ENCODE data around the gene UPF1.
"Not testable (repeated sequence)": the region's sequence is repeated elsewhere in the genome, so short reads cannot be mapped to it uniquely, and the experiment has no call there.

The UPF1 gene

DNA sequence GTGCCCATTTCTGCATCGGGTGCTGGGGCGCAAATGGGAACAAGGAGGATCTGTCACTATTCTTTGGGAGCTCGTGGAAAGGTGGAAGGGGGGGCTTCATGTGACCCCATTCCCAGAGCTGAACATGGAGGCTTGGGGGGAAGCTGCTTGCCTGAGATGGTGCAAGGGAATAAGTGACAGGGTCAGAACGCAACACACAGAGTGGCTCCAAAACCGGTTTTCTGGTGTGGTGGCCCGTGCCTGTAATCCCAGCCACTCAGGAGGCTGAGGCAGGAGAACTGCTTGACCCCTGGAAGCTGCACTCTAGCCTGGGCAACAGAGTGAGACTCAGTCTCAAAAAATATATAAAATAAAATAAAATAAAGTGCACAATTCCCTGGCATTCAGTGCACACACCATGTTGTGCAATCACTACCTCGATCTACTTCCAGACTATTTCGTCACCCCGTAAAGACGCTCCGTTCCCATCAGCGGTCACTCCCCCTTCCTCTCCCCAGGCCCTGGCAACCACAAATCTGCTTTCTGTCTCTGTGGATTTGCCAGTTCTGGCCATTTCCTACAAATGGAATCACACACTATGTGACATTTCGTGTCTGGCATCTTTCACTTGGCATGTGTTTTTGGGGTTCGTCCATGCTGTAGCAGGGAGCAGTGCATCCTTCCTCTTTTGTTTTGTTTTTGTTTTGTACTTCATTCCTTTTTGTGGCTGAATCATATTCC, 22.4 kb upstream of the UPF1 start:
- H3K36me3 ChIP-seq (replicated peaks; ENCODE audit: insufficient read depth, low read length) = no peaks in the 10 kb centered on the region
- no peaks in the 10 kb centered on the region for H3K4me1 ChIP-seq (ENCODE audit: low read length)
- no peaks in the 10 kb centered on the region for H3K9me2 ChIP-seq (replicated peaks; ENCODE audit: insufficient read depth, low read length)
- no peaks in the 10 kb centered on the region for H3K79me2 ChIP-seq (ENCODE audit: low read length)
- TF ChIP-seq, protein P1, sequence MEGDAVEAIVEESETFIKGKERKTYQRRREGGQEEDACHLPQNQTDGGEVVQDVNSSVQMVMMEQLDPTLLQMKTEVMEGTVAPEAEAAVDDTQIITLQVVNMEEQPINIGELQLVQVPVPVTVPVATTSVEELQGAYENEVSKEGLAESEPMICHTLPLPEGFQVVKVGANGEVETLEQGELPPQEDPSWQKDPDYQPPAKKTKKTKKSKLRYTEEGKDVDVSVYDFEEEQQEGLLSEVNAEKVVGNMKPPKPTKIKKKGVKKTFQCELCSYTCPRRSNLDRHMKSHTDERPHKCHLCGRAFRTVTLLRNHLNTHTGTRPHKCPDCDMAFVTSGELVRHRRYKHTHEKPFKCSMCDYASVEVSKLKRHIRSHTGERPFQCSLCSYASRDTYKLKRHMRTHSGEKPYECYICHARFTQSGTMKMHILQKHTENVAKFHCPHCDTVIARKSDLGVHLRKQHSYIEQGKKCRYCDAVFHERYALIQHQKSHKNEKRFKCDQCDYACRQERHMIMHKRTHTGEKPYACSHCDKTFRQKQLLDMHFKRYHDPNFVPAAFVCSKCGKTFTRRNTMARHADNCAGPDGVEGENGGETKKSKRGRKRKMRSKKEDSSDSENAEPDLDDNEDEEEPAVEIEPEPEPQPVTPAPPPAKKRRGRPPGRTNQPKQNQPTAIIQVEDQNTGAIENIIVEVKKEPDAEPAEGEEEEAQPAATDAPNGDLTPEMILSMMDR (IDR thresholded peaks at IDR 0.05; ENCODE audit: low read length) = no peak
- no peak for TF ChIP-seq EZH2phosphoT487 (IDR thresholded peaks at IDR 0.05; ENCODE audit: low read length)
- no peak for TF ChIP-seq EZH2 (optimal IDR thresholded peaks at IDR 0.05; ENCODE audit: low read depth, low read length)
- H3K27ac ChIP-seq (ENCODE audit: low read length) = no peak overlapping the region
- H3K4me3 ChIP-seq (ENCODE audit: low read length) = no peak overlapping the region
- H4K20me1 ChIP-seq (ENCODE audit: insufficient read depth, low read length) = no peaks in the 10 kb centered on the region
- H3K4me2 ChIP-seq (ENCODE audit: low read depth, low read length) = no peak overlapping the region
- H3K9ac ChIP-seq (ENCODE audit: low read length) = no peak overlapping the region
- no peak for DNase-seq
- H3K9me3 ChIP-seq (replicated peaks; ENCODE audit: insufficient read depth, low read length) = no peaks in the 10 kb centered on the region
- H2AFZ ChIP-seq (ENCODE audit: low read length) = no peak overlapping the region
- H3K27me3 ChIP-seq (replicated peaks; ENCODE audit: insufficient read depth, low read length) = peaks cover 53% of the 10 kb centered on the region
- no peaks in the 10 kb centered on the region for H3F3A ChIP-seq (ENCODE audit: insufficient read depth, low read length)

DNA sequence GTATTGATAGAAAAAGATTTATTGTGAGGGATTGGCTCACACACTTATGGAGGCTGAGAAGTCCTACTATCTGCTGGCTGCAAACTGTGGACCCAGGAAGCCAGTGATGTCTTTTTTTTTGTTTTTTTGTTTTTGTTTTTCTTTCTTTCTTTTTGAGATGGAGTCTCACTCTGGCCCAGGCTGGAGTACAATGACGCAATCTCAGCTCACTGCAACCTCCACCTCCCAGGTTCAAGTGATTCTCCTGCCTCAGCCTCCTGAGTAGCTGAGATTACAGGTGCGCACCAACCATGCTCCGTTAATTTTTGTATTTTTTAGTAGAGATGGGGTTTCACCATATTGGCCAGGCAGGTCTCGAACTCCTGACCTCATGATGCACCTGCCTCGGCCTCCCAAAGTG, 20.1 kb upstream of the UPF1 start:
- H3K4me1 ChIP-seq (ENCODE audit: low read length); H3K9ac ChIP-seq (ENCODE audit: low read length); H4K20me1 ChIP-seq (ENCODE audit: insufficient read depth, low read length); H3F3A ChIP-seq (ENCODE audit: insufficient read depth, low read length); DNase-seq; H3K4me3 ChIP-seq (ENCODE audit: low read length); H3K9me3 ChIP-seq (replicated peaks; ENCODE audit: insufficient read depth, low read length); H2AFZ ChIP-seq (ENCODE audit: low read length); H3K36me3 ChIP-seq (replicated peaks; ENCODE audit: insufficient read depth, low read length); H3K4me2 ChIP-seq (ENCODE audit: low read depth, low read length); H3K9me2 ChIP-seq (replicated peaks; ENCODE audit: insufficient read depth, low read length); H3K27ac ChIP-seq (ENCODE audit: low read length); H3K79me2 ChIP-seq (ENCODE audit: low read length): not testable (repeated sequence)
- peaks cover 50% of the 10 kb centered on the region for H3K27me3 ChIP-seq (replicated peaks; ENCODE audit: insufficient read depth, low read length)

DNA sequence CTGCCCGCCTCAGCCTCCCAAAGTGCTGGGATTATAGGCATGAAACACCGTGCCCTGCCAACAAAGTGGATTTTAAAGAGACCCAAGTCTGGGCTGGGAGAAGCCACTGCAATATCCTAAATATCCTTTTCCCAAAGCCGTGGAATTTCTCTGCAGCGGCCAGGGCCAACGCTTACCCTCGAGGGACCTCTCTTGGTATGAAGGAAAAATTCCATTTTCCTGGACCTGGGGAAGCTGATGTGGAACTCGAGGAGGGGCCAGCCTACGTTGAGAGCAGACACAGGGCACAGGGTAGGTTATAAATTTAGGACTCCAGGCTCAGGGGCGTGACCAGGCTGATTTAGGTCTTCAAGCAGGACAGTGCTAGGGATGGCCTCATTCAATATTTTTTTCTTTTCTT, 17.7 kb upstream of the UPF1 start:
- H3K79me2 ChIP-seq (ENCODE audit: low read length) = no peaks in the 10 kb centered on the region
- no peak overlapping the region for H3K4me2 ChIP-seq (ENCODE audit: low read depth, low read length)
- H3K9me3 ChIP-seq (replicated peaks; ENCODE audit: insufficient read depth, low read length) = no peaks in the 10 kb centered on the region
- no peak overlapping the region for H3K9ac ChIP-seq (ENCODE audit: low read length)
- no peak for DNase-seq
- no peak overlapping the region for H3K27ac ChIP-seq (ENCODE audit: low read length)
- H3K4me1 ChIP-seq (ENCODE audit: low read length) = no peaks in the 10 kb centered on the region
- peaks cover 33% of the 10 kb centered on the region for H3K27me3 ChIP-seq (replicated peaks; ENCODE audit: insufficient read depth, low read length)
- H3K36me3 ChIP-seq (replicated peaks; ENCODE audit: insufficient read depth, low read length) = no peaks in the 10 kb centered on the region
- no peak overlapping the region for H2AFZ ChIP-seq (ENCODE audit: low read length)
- TF ChIP-seq EZH2phosphoT487 (IDR thresholded peaks at IDR 0.05; ENCODE audit: low read length) = no peak
- no peak for TF ChIP-seq EZH2 (optimal IDR thresholded peaks at IDR 0.05; ENCODE audit: low read depth, low read length)
- TF ChIP-seq, protein P1 (IDR thresholded peaks at IDR 0.05; ENCODE audit: low read length) = no peak
- no peaks in the 10 kb centered on the region for H4K20me1 ChIP-seq (ENCODE audit: insufficient read depth, low read length)
- H3F3A ChIP-seq (ENCODE audit: insufficient read depth, low read length) = no peaks in the 10 kb centered on the region
- no peaks in the 10 kb centered on the region for H3K9me2 ChIP-seq (replicated peaks; ENCODE audit: insufficient read depth, low read length)
- H3K4me3 ChIP-seq (ENCODE audit: low read length) = no peak overlapping the region

DNA sequence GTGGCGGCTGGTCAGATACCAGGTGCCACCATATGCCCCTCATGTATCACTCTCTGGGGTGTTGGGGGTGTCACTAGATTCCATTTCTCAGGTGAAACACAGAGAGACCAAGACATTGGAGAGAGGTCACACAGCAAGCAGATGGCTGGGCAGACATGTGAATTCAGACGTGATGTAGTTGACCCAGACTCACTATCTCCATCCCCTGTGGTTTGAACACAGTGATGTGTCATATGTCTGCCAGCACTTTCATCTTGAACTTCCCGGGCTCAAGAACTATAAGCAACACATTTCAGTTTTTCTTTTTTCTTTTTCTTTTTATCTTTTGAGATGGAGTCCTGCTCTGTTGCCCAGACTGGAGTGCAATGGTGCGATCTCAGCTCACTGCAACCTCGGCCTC, 16.1 kb upstream of the UPF1 start:
- TF ChIP-seq EZH2 (optimal IDR thresholded peaks at IDR 0.05; ENCODE audit: low read depth, low read length) (no peak), EZH2phosphoT487 (IDR thresholded peaks at IDR 0.05; ENCODE audit: low read length) (no peak)
- TF ChIP-seq, protein P1 (IDR thresholded peaks at IDR 0.05; ENCODE audit: low read length) = no peak

DNA sequence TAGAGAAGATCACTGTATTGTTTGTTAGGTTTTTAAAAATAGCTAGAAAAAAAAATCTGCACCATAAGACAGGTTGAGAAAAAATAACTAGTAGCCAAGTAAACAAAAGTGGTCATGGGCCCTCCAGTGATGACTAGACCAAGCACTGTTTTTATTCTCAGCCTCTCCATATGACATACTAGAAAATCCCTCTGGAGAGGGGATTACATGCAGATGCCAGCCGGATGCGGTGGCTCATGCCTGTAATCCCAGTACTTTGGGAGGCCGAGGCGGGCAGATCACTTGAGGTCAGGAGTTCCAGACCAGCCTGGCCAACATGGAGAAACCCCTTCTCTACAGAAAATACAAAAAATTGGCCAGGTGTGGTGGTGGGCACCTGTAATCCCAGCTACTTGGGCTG, 15.1 kb upstream of the UPF1 start:
- not testable (repeated sequence) for H3K4me1 ChIP-seq (ENCODE audit: low read length); H3K9me3 ChIP-seq (replicated peaks; ENCODE audit: insufficient read depth, low read length); H3F3A ChIP-seq (ENCODE audit: insufficient read depth, low read length); H3K4me2 ChIP-seq (ENCODE audit: low read depth, low read length); H3K36me3 ChIP-seq (replicated peaks; ENCODE audit: insufficient read depth, low read length); DNase-seq; H2AFZ ChIP-seq (ENCODE audit: low read length); H3K9me2 ChIP-seq (replicated peaks; ENCODE audit: insufficient read depth, low read length); H3K79me2 ChIP-seq (ENCODE audit: low read length); H4K20me1 ChIP-seq (ENCODE audit: insufficient read depth, low read length); H3K27ac ChIP-seq (ENCODE audit: low read length); H3K4me3 ChIP-seq (ENCODE audit: low read length); H3K9ac ChIP-seq (ENCODE audit: low read length)
- H3K27me3 ChIP-seq (replicated peaks; ENCODE audit: insufficient read depth, low read length) = peaks cover 22% of the 10 kb centered on the region

More for the DNA sequence above, 16.1 kb upstream of the UPF1 start:
- peaks cover 25% of the 10 kb centered on the region for H3K27me3 ChIP-seq (replicated peaks; ENCODE audit: insufficient read depth, low read length)
- no peak overlapping the region for H2AFZ ChIP-seq (ENCODE audit: low read length)
- H4K20me1 ChIP-seq (ENCODE audit: insufficient read depth, low read length) = no peaks in the 10 kb centered on the region
- H3K79me2 ChIP-seq (ENCODE audit: low read length) = no peaks in the 10 kb centered on the region
- H3K4me1 ChIP-seq (ENCODE audit: low read length) = no peaks in the 10 kb centered on the region
- H3K4me2 ChIP-seq (ENCODE audit: low read depth, low read length) = no peak overlapping the region
- H3F3A ChIP-seq (ENCODE audit: insufficient read depth, low read length) = no peaks in the 10 kb centered on the region
- no peaks in the 10 kb centered on the region for H3K9me3 ChIP-seq (replicated peaks; ENCODE audit: insufficient read depth, low read length)
- H3K9ac ChIP-seq (ENCODE audit: low read length) = no peak overlapping the region
- H3K9me2 ChIP-seq (replicated peaks; ENCODE audit: insufficient read depth, low read length) = no peaks in the 10 kb centered on the region
- no peak for DNase-seq
- no peaks in the 10 kb centered on the region for H3K36me3 ChIP-seq (replicated peaks; ENCODE audit: insufficient read depth, low read length)
- H3K4me3 ChIP-seq (ENCODE audit: low read length) = no peak overlapping the region
- H3K27ac ChIP-seq (ENCODE audit: low read length) = no peak overlapping the region
